Measurements from ENCODE around the gene SPZ1.
"Not testable (repeated sequence)": the region's sequence is repeated elsewhere in the genome, so short reads cannot be mapped to it uniquely, and the experiment has no call there.

Gene SPZ1

DNA sequence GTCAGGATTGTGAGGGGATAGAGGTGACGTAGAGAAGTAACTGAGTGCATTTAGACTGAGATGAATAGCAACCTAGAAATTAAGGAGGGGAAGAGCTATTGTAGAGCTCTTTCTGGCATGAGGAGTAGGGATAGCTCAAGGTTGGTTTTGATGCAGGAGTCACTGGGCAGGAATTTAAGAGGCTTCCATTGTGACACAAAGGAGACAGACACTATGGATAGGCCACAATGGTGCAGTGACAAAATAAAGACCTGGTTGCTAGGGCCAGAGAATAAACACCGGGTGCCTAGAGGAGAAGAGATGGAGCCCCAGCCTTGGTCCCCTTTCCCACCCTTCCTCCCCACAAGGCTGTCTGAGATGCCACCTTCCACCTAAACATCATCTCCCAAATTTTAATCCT lies at the start of gene SPZ1:
Gene SPZ1 (plus strand): TSS at position 301 of the 400 bp plus-strand sequence. CDS start 214 bp downstream, outside the sequence.
- TF ChIP-seq CTCF (IDR thresholded peaks at IDR 0.05; ENCODE audit: borderline replicate concordance, insufficient read depth, low read depth, low read length): no peak

GRCh38 chr5:80270543-80270942 lies 49.3 kb upstream of the SPZ1 start:
- not testable (repeated sequence) for H3K4me3 ChIP-seq (ENCODE audit: low read depth, low read length)

More for the DNA sequence above, at the start of gene SPZ1:
- H3K4me3 ChIP-seq (ENCODE audit: low read depth, low read length): no peak within 1 kb of the TSS

DNA sequence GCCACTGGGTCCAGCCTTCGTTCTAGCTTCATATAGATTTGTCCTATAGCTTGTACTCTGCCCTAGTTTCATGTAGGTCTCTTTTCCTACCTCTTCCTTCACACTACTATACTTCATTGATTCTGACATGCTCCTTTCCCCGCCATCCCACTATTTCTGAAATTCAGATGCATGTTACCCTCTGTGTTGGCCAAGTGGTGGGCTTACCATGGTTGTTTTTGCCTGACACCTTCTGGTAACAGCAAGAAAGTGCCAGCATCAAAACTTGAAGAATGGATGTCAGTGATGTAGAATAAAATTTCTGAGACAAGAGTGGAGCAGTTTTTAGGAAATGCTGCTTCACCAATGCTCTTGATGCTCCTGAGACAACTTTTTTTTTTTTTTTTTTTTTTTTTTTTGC lies 44.5 kb upstream of the SPZ1 start:
- TF ChIP-seq CTCF (IDR thresholded peaks at IDR 0.05; ENCODE audit: borderline replicate concordance, insufficient read depth, low read depth, low read length): peak; percentile 36; the same call in 1 of the 2 replicates
- H3K4me3 ChIP-seq (ENCODE audit: low read depth, low read length): no peak overlapping the region

DNA sequence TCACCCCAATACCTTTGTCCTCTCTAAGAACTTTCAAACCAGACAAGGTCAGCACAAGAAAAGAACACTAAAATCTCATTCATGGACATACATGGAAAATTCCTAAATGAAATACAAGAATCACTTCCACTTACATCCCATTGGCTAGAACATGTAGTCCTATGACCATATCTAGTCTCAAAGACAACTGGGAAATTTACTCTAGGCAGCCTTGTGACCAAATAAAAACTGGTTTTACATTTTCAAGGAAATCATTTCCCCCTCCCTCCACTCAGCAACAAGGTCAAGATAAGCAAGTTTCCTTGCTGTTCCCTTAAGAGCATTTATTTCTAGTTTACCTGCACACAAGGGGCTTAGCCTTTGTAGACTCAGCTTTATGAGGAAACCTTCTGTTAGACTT lies 43.6 kb upstream of the SPZ1 start:
- H3K4me3 ChIP-seq (ENCODE audit: low read depth, low read length): no peak overlapping the region
- no peak for TF ChIP-seq CTCF (IDR thresholded peaks at IDR 0.05; ENCODE audit: borderline replicate concordance, insufficient read depth, low read depth, low read length)

DNA sequence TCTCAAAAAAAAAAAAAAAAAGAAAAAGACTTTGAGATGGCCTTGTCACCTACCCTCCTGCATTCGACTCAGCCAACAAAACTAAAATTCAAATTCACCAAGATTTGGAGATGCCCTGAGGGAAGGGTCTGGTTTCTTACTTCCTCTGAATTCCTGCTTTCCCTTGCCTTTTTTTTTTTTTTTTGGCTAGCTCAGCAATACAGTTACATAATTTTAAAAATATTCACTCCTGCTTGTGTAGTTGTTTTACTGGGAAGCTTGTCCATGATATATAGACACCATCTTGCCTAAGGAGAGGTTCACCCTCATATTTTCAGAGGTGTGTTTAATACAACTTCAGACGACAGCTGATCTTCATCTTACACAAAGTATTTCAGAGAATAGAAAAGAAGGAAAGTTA lies 42.6 kb upstream of the SPZ1 start:
- H3K4me3 ChIP-seq (ENCODE audit: low read depth, low read length): no peak overlapping the region
- no peak for TF ChIP-seq CTCF (IDR thresholded peaks at IDR 0.05; ENCODE audit: borderline replicate concordance, insufficient read depth, low read depth, low read length)

DNA sequence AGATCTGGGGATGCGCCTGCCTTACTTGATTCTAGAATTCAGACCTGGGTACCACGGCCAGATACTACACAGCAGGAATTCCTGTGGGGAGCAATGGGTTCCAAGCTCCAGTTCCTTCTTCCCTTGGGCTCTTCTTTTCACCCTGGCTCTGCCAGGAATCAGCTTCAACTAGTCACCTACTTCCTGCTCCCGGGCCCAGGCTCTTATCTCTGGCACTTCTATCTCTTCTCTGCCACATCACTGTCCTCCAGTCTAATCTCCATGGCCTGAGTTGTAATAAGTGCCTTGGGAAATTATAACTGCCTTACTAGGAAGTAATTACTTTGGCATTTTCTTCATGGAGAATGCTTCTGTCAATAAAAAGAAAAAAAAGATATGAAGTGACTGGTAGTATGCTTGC lies 37.7 kb upstream of the SPZ1 start:
- no peak overlapping the region for H3K4me3 ChIP-seq (ENCODE audit: low read depth, low read length)
- TF ChIP-seq CTCF (IDR thresholded peaks at IDR 0.05; ENCODE audit: borderline replicate concordance, insufficient read depth, low read depth, low read length): no peak

DNA sequence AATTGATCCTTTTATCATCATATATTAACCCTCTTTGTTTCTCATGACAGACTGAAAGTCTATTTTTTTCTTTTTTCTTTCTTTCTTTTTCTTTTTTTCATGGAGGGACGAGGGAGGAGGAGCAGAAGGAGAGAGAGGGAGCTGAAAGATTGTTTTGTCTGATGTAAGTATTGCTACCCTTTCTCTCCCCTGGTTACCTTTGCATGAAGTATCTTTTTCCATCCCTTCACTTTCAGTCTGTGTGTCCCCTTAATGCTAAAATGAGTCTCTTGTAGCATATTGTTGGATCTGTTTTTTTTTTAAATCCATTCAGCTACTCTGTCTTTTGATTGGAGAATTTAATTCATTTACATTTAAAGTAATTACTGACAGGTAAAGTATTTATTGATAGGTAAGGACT lies 36.4 kb upstream of the SPZ1 start:
- no peak overlapping the region for H3K4me3 ChIP-seq (ENCODE audit: low read depth, low read length)
- no peak for TF ChIP-seq CTCF (IDR thresholded peaks at IDR 0.05; ENCODE audit: borderline replicate concordance, insufficient read depth, low read depth, low read length)

GRCh38 chr5:80284720-80285119 lies 35.1 kb upstream of the SPZ1 start:
- no peak for TF ChIP-seq CTCF (IDR thresholded peaks at IDR 0.05; ENCODE audit: borderline replicate concordance, insufficient read depth, low read depth, low read length)

More at GRCh38 chr5:80284720-80285119, 35.1 kb upstream of the SPZ1 start:
- no peak overlapping the region for H3K4me3 ChIP-seq (ENCODE audit: low read depth, low read length)

Data from GM12875 (cell line).